Activated CD4-positive, alpha-beta T cell treated with anti-CD3 and anti-CD28 coated beads for 24 hours (primary cell): ENCODE measurements around the gene DPYD.

Experiments
- DNase-seq, 2 donors: peaks; one replicate each; pipeline ENCODE4 v3.0.0-alpha.2; 2020; ENCODE audit warnings: low read depth in 2 of 2

DPYD gene

DNA sequence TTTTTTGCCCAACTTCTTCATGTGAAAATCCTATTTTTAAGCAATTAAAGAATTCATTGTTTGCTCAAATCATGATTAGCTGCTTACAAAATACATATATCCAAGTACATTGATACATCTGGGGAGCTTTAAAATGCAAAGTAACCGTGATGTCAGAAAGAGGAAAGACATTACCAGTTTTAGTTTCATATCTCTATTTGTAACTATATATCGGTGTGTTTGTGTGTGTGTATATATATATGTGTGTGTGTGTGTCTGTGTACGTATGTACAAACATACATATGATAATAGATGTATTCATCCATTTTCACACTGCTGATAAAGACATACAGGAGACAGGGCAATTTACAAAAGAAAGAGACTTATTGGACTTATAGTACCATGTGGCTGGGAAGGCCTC, 310.1 kb downstream of the DPYD start:
- no peak for DNase-seq

DNA sequence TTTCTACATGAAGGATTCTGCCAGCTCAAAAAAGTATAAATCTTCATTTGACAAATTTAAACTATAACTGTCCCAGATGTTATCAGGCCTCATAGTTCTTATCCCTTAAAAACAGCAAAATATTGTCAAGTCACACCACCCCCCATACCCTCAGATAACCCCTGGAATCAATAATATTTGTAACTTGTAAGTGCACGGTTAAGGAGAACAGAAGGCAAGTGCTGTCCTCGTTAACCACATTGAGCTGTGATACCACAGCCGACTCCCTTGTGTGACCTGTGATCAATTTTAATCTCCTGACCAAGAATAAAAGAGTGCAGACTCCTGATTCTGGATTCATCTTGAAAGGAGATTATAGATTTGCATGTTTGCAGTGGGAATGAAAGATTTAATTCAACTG, 310.7 kb downstream of the DPYD start:
- no peak for DNase-seq

DNA sequence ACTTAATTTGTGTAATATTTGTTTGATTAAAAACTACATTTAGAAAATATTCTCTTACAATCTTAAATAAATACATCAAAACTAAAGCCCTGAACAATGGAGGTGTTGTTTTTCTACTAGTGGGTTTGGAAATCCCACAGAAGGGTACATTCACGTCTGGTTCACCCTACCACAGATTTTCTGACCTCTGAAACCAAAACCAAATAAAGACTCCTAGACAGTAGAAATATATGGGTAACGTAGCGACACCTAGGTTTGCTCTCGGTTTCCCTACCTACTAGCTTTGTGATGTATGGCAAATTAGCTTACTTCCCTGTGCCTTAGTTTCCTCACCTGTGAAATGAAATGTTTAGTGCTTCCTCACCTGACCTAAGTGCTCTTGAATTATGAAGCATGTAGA, 312.6 kb downstream of the DPYD start:
- DNase-seq = no peak

DNA sequence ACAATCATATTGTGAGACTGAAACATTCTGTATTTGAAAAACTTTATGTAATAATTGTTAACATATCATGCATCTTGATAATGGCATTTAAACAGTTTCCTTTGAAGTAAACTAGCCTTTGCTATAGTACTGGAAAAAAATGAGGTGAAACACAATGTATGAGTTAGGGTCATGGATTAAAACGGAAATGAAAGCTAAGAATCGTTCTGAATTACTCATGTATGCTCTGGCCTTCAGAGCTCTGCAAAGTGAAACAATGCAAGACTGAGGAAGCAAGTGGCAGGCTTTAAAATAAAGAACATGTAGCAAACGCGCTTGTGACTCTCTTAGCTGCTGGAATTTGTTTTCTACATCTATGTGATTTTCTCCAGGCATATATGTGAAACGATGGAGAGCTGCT, 317.1 kb downstream of the DPYD start:
- DNase-seq = no peak

DNA sequence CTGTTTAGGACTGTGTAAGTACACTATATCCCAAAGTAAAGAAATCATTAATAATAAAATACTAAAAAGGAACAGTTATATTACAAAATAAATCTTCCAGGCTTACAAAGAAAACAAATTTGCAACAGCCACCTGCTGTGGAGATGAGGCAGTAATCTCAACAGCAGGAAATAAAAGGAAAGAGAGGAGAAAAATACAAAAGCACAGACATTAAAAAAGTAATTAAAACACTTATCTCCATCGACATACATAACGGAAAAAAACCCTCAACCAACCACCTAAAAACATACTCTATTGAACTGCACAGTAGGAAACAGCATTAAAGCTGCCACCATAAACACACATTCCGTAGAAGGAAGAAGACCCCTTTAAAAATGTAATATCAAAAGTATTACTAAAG, 317.6 kb downstream of the DPYD start:
- DNase-seq = no peak

DNA sequence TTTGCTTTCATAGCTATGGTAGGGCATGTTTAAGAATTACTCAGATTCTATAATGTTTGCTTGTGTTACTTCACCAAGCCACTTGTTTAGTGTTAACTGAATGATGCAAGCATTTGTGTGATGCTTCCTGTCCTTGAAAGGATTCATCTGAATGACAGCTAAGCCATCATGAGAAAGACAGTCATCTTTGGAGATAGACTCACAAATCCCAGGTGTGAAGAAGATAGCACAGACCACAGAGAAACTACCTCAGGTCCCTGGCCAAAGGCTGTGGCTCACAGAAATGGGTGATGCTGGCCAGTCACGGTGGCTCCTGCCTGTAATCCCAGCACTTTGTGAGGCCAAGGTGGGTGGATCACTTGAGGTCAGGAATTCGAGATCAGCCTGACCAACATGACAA, 321.4 kb downstream of the DPYD start:
- DNase-seq = no peak

DNA sequence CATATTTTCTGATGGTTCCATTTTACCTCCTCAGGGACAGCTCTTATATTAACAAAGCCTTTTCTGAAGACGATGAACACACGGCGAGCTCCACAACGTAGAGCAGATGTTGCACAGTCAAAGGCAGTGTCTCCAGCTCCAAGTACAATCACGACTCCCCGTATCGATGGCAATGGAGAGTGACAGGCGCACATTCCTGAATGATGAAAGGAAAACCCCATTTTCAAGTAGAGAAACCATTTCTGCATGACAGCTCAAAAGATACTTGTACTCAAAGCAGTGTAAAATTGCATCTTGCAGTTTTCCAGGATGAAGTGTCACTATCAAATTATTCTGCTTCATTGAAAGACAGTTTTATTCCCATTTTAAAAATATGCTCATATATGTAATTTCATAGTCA, 327.6 kb downstream of the DPYD start:
- DNase-seq = no peak

DNA sequence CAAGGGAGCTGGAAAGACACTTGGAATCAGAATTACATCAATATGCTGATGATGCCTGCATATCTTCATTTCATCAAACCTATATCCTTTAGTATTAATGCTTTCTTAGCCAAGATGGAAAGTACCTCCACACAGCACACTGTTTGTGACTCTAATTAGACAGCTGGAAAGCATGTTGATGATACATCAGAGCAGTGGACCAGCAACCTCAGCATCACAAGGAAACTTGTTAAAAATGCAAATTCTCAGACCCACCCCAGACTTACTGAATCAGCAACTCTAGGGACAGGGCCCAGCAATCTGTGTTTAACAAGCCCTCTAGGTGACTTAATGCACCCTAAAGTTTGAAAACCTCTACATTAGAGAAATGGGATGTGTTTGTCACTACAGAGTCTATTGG, 332.1 kb downstream of the DPYD start:
- DNase-seq = no peak

DNA sequence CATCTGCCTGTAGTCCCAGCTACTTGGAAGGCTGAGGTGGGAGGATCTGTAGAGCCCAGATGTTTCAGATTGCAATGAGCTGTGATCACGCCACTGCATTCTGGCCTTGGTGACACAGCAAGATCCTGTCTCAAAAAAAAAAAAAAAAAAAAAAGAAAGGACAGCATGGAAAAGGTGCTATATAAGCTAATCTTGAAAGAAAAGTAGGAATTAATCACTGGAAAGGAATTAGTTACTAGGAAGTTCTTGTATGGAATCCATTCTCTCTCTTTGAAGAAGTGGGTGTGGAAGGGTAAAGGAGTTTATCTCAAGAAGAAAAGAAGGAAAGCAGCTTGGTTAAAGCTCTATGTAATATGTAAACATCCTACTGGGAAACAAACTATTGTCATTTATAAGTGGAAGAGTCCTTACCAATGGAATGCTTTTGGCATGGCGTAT, 339.2 kb downstream of the DPYD start:
- no peak for DNase-seq

DNA sequence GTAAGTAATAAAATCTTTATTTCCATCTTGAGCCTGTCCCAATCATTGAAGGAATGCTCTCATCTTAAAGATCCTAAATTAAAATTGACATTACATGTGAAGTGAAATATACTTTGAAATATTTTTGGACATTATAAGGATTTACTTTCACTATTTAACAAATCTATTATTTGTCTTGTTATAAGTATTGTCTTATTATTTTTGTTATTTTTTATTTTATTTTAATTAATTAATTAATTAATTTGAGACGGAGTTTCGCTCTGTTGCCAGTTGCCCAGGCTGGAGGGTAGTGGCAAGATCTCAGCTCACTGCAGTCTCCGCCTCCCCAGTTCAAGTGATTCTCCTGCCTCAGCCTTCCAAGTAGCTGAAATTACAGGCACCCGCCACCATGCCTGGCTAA, 343.2 kb downstream of the DPYD start:
- DNase-seq = no peak

DNA sequence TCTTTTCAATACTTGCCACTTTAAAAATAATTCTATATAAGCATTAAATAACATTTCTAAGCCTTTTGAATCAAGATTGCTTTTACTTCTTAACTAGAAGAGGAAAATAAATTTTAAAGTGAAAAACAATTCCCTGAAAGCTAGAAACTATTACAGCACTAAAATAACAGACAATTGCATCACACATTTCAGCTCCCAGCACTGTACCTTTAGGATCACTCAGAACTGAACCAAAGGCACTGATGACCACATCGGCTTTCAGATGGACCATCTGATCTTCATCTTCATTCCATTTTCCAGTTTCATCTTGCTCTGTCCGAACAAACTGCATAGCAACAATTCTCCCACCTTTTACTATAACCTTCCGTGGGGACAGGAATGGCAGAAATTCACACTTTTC, 347.3 kb downstream of the DPYD start:
- no peak for DNase-seq

DNA sequence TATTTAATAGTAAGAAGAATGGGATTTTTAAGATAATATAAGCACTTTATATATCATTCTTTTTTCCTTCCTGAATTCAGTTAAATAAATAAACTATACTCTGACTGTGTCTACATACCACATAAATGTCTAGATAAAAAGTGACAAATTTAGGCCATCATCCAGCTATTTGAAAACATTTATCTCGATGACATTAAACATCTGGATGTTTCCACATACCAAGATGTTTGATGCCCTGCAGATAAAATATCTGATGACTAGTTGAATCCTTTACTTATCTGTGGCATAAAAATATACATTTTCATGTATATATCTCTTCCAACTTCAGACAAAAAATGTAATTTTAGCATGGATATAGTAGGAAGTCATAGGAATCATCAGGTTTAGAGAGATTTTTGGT, 348.3 kb downstream of the DPYD start:
- DNase-seq = no peak

DNA sequence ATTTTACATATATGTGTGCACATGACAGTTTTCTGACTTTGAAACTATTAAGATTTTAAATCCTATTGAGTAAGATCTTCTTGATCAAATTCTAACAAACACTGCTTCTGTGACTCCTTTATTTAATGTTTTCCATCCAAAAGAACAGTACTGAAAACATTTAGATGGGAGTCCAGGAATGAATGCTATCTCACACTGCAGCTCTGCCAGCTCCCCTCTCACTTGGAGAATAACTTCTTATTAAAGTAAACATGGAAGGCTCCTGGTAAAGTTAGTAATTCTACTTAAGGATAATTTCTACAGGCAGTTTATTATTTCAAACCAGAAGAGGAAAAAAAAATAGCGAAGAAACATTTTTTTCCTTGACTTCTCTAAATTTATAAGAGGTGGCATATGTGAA, 349.1 kb downstream of the DPYD start:
- no peak for DNase-seq

DNA sequence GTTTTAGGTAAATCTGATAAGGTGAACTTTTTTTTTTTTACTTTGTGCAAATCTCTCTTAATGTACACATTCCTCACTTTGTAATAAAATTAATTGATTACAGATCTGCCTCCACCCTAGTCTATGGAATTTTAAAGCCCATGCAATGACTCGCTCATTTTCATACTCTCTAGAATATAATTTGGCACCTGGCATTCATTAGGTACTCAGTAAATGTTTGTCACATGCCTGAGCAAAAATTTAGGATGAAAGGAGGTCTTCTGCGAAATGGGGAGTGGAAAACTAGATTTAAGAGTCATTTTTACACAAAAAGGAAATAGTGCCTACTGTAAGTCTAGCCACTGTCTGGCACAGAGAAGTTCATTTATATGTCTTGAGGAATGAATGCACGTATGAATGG, 350.1 kb downstream of the DPYD start:
- no peak for DNase-seq

DNA sequence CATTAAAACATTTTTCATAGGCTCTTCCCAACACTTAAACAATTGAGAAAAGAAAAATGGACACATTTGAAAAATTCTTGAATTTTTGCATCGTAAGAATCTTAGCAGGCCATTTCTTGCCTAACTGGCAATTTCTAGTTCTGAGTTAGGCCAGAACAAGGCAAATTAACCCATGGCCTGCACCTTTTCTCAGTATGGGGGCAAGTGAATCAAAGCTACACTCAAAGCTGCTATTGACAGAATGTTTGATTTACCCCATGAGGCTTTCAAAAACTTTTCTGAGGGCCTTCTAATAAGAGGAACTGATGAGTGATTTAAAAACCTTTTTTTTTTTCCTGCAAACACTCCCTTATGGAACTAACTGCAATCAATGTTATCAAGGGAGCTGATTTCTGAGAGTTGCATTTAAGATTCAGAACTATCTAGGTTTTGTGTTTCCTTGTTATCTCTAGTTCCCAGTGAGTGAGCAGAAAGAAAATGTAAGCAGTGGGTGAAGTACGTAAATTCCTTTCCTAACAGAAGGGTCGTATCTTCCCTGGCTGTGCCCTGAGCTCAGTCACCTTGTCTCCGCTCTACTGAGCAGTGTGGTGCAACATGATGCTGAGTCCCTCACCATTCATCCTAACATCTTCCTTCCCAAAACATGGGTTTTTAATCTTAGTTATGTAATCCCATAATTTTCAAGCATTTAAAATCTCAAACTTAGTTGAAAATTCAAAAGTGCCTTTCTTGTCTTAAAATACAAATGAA, 353.7 kb downstream of the DPYD start:
- DNase-seq = no peak

DNA sequence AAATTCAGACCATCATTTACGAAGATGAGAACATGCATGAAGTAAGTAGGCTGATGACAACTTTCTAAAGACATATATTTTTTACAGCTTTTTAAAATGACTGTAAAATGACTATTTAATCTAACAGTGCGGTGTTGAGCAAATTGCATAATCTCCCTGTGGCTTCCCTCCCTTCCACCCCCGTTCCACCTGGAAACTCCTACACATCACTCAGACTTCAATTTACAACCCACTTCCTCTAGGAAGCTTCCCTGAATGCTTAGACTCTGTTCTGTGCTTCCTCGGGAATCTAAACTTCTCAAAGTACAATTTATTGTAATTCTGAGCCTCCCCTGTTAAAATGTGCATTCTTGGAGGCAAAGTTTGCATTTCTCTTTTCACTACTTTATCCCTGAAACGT, 354.9 kb downstream of the DPYD start:
- no peak for DNase-seq

DNA sequence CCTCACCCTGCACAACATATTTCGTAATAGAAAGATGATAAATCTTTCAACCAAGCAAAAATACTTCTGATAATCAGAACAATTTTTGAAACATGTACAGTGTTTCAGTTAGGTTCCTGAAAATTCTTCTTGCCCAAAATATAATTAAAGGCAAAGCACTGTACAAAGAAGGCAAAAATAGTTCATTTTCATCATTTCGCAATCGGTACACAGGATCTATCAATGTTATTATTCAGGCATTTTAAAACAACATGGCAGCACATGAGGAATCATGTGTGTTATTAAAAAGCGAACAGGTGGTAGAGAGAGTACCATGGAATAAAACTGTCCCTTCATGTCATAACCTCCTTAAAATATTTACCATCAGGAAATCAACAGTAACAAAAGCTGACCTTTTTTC, 356.9 kb downstream of the DPYD start:
- no peak for DNase-seq

DNA sequence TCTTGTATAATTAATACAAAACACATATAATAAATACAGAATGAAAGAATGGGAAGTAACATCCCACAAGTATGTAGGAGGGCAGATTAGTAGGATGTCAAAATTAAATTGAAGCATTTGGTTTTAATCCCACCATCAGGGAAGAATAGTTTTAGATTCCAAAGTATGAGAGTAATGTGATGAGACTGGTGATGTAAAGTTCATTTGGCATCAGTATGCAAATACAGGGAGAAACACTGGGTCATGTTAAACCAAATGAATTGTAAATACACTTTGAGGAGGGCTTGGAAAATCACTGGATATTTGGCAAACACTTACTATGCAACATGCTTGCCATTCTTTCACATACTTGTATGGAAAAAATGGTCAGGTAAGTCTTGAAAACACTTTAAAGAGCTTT, 358.8 kb downstream of the DPYD start:
- DNase-seq = no peak

DNA sequence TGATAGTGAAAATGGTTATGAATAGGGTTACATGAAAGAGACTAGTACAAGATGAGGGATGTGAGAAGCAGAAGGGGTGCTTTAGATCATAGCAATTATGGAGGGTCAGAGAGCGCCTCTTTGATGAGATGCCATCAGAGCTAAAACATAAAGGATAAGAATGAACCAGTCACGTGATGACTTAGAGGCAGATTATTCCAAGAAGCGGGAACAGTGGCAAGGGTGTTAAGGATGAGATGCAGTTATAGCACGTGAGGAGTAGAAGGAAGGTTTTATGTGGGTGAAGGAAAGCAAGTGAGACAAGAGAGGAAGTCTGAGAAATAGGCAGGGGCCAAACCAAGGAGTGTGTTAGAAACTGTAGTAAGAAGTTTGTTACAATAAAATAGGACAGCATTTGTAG, 360.1 kb downstream of the DPYD start:
- no peak for DNase-seq

DNA sequence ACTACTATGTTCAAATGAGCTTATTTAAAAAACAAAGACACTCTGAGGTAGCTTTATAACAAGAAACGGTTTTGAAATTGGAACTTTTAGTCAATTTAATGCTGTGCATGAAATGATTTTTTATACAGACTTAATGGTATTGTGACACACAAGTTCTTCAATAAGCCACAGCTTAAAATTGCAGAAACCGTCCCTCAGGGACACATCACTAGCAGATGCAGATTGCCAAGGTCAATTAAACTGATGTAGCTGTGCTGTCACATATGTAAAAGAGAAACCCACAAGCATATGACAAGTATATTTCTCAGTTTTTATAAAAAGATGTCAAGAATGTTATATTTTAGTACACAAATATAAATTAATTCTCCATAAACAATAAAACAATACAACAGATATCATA, 366.9 kb downstream of the DPYD start:
- no peak for DNase-seq

DNA sequence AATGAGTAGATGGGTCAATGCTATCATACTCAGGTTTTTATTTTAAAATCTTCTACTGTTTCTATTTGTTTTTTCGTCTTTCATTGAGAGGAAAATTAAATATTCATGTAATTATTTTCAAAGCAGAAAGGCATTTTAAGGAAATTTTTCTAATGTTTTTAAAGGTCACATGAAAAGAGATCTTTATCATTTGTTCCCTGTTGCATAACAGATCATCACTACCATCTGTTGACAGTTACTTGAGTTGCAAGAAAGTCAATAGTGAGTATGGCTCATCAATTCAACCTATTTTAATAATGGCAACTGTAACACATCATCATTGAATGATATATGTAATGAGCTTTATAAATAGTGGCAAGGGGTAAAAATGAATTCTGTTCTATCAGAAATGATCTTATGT, 369.7 kb downstream of the DPYD start:
- DNase-seq = no peak

DNA sequence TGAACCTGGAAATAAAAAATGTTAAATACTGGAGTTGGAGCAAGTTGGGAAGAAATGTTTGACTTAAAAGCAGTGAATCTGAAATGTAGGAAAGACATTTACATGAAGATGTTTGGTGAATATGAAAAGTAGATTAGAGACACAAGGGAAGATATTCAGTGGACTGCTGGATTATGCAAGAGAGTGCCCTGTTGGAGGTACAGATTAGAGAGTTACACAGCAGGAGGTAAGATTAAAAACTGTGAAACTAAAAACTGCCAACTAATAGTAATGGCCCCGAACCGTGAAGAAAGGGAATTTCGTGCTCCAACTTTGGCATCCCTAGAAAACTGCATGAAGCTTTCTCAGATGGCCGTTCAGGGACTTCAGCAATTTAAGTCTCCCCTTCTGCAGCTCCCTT, 375.4 kb downstream of the DPYD start:
- DNase-seq = no peak

DNA sequence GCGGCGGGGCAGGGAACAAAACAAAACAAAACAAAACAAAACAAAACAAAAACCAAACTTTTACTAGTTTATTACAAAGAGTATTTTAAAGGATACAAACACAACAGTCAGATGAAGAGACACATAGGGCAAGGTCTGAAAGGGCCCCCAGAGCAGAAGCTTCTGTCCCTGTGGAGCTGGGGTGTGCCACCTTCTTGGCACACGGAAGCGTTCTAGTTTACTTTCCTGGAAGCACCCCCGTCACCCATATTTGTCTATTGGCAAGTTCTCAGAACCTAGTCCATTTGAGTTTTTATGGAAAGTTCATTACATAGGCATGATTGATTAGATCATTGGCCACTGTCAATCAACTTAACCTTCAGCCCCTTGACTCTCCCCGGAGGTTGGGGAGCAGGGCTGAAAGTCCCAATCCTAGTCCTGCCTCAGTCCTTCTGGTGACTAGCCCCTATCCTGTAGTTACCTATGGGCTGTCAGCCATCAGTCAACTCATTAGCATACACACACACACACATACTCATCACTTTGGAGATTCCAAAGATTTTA, 380.4 kb downstream of the DPYD start:
- no peak for DNase-seq

DNA sequence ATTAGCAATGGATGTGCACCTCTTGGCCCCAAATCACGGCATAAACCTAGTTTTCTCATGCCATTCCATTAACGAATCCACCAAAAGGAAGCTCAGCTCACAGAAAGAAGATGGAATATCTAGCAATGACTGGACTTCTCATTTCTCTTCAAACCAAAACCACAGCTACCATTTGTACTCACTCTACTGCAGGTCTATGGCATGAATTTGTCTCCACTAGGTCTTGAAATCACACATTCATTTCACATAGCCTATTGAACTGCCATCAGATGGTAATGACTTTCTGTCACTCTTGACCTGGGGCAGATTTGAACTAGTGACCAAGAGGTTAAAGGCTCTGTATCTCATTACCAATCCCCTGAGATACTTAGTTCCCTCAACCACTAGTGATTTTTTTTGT, 382.7 kb downstream of the DPYD start:
- DNase-seq = no peak
